ENCODE results near the gene APOB. TPM values are rescaled to one million over a fixed set of nuclear protein-coding genes. Genes with fewer than 3 reads are reported as not detected.

The APOB gene
- total and polyA plus RNA-seq, 2 of the 13 experiments (the other 11 are each of a cell fraction or from before 2014, with no cell fraction given): 1,569 to 2,515 TPM

DNA sequence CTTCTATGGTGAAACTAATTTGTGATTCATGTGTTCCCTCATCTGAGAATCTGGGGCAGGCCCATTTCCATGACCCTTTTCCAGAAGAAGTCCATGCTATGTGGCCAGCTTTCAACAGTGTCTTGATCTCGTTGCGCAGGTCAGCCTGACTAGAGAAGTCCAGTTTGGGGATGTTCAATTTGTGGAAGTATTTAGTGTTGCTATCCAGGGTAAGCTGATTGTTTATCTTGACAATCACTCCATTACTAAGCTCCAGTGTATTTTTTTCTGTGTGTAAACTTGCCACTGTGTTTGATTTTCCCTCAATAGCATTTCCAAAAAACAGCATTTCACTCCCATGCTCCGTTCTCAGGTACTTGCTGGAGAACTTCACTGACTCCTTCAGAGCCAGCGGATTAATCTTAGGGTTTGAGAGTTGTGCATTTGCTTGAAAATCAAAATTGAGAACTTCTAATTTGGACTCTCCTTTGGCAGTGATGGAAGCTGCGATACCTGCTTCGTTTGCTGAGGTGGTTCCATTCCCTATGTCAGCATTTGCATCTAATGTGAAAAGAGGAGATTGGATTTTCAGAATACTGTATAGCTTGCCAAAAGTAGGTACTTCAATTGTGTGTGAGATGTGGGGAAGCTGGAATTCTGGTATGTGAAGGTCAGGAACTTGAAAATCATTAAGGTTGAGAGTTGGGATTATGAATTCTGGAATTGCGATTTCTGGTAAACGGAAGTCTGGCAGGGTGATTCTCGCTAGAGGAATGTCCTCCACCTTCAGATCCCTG, 35.7 kb downstream of the APOB start (continued):
- 0 out of 2 replicates have a peak, but pooled peaks have one; percentile 66 for TF ChIP-seq GZF1 (CRISPR knock-in tag; IDR thresholded peaks at IDR 0.05)
- no peak for TF ChIP-seq CENPX (CRISPR knock-in tag; IDR thresholded peaks at IDR 0.05)
- no peak; the same call in 1 of the 2 replicates for TF ChIP-seq MEIS2 (CRISPR knock-in tag; IDR thresholded peaks at IDR 0.05)
- 0 out of 2 replicates have a peak, but pooled peaks have one; percentile 7 for TF ChIP-seq ATF5 (CRISPR knock-in tag; IDR thresholded peaks at IDR 0.05; ENCODE audit: low read depth)
- 0 out of 2 replicates have a peak, but pooled peaks have one; percentile 36 for TF ChIP-seq ZNF577 (CRISPR knock-in tag; IDR thresholded peaks at IDR 0.05; ENCODE audit: borderline replicate concordance, low read depth)
- peak; percentile 15; the same call in 1 of the 2 replicates for TF ChIP-seq ZNF629 (CRISPR knock-in tag; conservative IDR thresholded peaks at IDR 0.05)
- peak; percentile 58; the same call in 1 of the 2 replicates for TF ChIP-seq ZGPAT (CRISPR knock-in tag; IDR thresholded peaks at IDR 0.05)
- peak; percentile 55; the same call in 1 of the 2 replicates for TF ChIP-seq ZBTB2 (CRISPR knock-in tag; IDR thresholded peaks at IDR 0.05; ENCODE audit: low read depth)
- TF ChIP-seq MAZ (IDR thresholded peaks at IDR 0.05; ENCODE audit: borderline replicate concordance, low read depth, low read length): no peak
- TF ChIP-seq MAZ (CRISPR knock-in tag; IDR thresholded peaks at IDR 0.05; ENCODE audit: low read depth): 0 out of 2 replicates have a peak, but pooled peaks have one; percentile 36
- TF ChIP-seq, protein P1, sequence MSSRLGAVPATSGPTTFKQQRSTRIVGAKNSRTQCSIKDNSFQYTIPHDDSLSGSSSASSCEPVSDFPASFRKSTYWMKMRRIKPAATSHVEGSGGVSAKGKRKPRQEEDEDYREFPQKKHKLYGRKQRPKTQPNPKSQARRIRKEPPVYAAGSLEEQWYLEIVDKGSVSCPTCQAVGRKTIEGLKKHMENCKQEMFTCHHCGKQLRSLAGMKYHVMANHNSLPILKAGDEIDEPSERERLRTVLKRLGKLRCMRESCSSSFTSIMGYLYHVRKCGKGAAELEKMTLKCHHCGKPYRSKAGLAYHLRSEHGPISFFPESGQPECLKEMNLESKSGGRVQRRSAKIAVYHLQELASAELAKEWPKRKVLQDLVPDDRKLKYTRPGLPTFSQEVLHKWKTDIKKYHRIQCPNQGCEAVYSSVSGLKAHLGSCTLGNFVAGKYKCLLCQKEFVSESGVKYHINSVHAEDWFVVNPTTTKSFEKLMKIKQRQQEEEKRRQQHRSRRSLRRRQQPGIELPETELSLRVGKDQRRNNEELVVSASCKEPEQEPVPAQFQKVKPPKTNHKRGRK (CRISPR knock-in tag; IDR thresholded peaks at IDR 0.05): no peak
- peak in 1 of 2 experiments; percentile 7; a peak in 1 of 4 replicates for TF ChIP-seq KLF16 (CRISPR knock-in tag; IDR thresholded peaks at IDR 0.05)
- no peak; the same call in none of the 2 replicates for TF ChIP-seq SOX5 (CRISPR knock-in tag; IDR thresholded peaks at IDR 0.05; ENCODE audit: borderline replicate concordance)
- no peak for TF ChIP-seq ZBTB42 (CRISPR knock-in tag; IDR thresholded peaks at IDR 0.05)
- no peak for TF ChIP-seq ETS1 (CRISPR knock-in tag; IDR thresholded peaks at IDR 0.05)
- 0 out of 2 replicates have a peak, but pooled peaks have one; percentile 26 for TF ChIP-seq ZFP90 (CRISPR knock-in tag; IDR thresholded peaks at IDR 0.05; ENCODE audit: borderline replicate concordance)
- TF ChIP-seq, protein P2, sequence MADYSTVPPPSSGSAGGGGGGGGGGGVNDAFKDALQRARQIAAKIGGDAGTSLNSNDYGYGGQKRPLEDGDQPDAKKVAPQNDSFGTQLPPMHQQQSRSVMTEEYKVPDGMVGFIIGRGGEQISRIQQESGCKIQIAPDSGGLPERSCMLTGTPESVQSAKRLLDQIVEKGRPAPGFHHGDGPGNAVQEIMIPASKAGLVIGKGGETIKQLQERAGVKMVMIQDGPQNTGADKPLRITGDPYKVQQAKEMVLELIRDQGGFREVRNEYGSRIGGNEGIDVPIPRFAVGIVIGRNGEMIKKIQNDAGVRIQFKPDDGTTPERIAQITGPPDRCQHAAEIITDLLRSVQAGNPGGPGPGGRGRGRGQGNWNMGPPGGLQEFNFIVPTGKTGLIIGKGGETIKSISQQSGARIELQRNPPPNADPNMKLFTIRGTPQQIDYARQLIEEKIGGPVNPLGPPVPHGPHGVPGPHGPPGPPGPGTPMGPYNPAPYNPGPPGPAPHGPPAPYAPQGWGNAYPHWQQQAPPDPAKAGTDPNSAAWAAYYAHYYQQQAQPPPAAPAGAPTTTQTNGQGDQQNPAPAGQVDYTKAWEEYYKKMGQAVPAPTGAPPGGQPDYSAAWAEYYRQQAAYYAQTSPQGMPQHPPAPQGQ (CRISPR knock-in tag; IDR thresholded peaks at IDR 0.05; ENCODE audit: borderline replicate concordance): no peak
- TF ChIP-seq ZNF446 (CRISPR knock-in tag; IDR thresholded peaks at IDR 0.05): 0 out of 2 replicates have a peak, but pooled peaks have one; percentile 44
- no peak for TF ChIP-seq ETV5 (CRISPR knock-in tag; IDR thresholded peaks at IDR 0.05; ENCODE audit: borderline replicate concordance)

Measured in HepG2 (cell line).